GM12878 (cell line): ENCODE results near the gene HOXB3. TPM values are rescaled to one million over a fixed set of nuclear protein-coding genes. Genes with fewer than 3 reads are reported as not detected.

Experiments
- ATAC-seq: fragments of 200-7000 bp; cut with Tn5 transposase; 3 replicates; pipeline ENCODE4 v1.9.1; 2020; ENCODE audit warnings: mild to moderate bottlenecking, moderate library complexity
- BruUV-seq: library from RNA; stranded (reverse); fragments of 400-500 nt; replicated peaks from 2 replicates; lab custom pipeline; 2021; lab: Mats Ljungman, UMichigan
- CTCF ChIA-PET: fragments of 300-600 bp; sonication (Branson Sonifier 250); formaldehyde crosslinking; extraction: SDS; loops from one replicate; lab custom pipeline; 2021; ENCODE audit warnings: inconsistent platforms; lab: Yijun Ruan, JAX
- POLR2A ChIA-PET: fragments of 350-600 bp; formaldehyde crosslinking; extraction: SDS; loops from one replicate; lab custom pipeline; 2021; ENCODE audit warnings: inconsistent platforms; lab: Charles Lee
- RAD21 ChIA-PET: fragments of 300-600 bp; sonication (Branson Sonifier 250); formaldehyde crosslinking; loops from one replicate; lab custom pipeline; 2023; ENCODE audit warnings: antibody characterized with exemption; ENCODE audit not compliant: unreplicated experiment; lab: Charles Lee
- SMC1A ChIA-PET: fragments of 300-600 bp; sonication (Branson Sonifier 250); formaldehyde crosslinking; loops from one replicate; lab custom pipeline; 2023; ENCODE audit not compliant: unreplicated experiment, uncharacterized antibody; lab: Charles Lee
- DNase-seq: peaks from one replicate; pipeline ENCODE4 v3.0.0-alpha.2; 2011; ENCODE audit warnings: low read depth, low spot score
- FAIRE-seq: peaks from 3 replicates; lab custom pipeline; 2011; peaks lifted over from hg19 to GRCh38; lab: Jason Lieb, UNC
- H2AFZ ChIP-seq: 2 replicates; pipeline ENCODE4 v1.6.0; 2011; ENCODE audit warnings: low read depth, low read length, control low read depth; ENCODE audit not compliant: control insufficient read depth
- H3K27ac ChIP-seq: 2 replicates; pipeline ENCODE4 v1.5.1; 2011; ENCODE audit warnings: control low read depth; ENCODE audit not compliant: control insufficient read depth, insufficient read depth
- H3K27me3 ChIP-seq, 2 experiments: replicated peaks in 1 of 2; 2 replicates each; pipeline versions ENCODE4 v1.6.0 to v1.6.1; 2011; ENCODE audit warnings: low read length in 1 of 2; ENCODE audit not compliant: control insufficient read depth in 2 of 2, insufficient read depth in 2 of 2
- H3K36me3 ChIP-seq, 2 experiments: 2 replicates each; pipeline ENCODE4 v1.5.1; 2011; ENCODE audit warnings: low read length in 1 of 2; ENCODE audit not compliant: control insufficient read depth in 2 of 2, insufficient read depth in 2 of 2
- H3K4me1 ChIP-seq: 2 replicates; pipeline ENCODE4 v1.6.1; 2011; ENCODE audit warnings: mild to moderate bottlenecking, low read length, moderate library complexity, mixed read lengths; ENCODE audit not compliant: control insufficient read depth, insufficient read depth
- H3K4me2 ChIP-seq: 2 replicates; pipeline ENCODE4 v1.6.0; 2011; ENCODE audit warnings: control low read depth; ENCODE audit not compliant: control insufficient read depth, insufficient read depth
- H3K4me3 ChIP-seq: fragments of 200-600 bp; sonication (generic); 2 replicates; pipeline ENCODE4 v1.5.1; 2016
- H3K79me2 ChIP-seq: 2 replicates; pipeline ENCODE4 v1.6.0; 2011; ENCODE audit warnings: low read length; ENCODE audit not compliant: control insufficient read depth, insufficient read depth
- H3K9ac ChIP-seq: 2 replicates; pipeline ENCODE4 v1.8.0; 2011; ENCODE audit warnings: low read length, control low read depth, mixed read lengths; ENCODE audit not compliant: control insufficient read depth, insufficient read depth
- H3K9me3 ChIP-seq: replicated peaks from 3 replicates; pipeline ENCODE4 v1.5.1; 2011; ENCODE audit warnings: mild to moderate bottlenecking, low read length; ENCODE audit not compliant: control insufficient read depth, insufficient read depth
- H4K20me1 ChIP-seq: 2 replicates; pipeline ENCODE4 v1.6.0; 2011; ENCODE audit not compliant: control insufficient read depth, insufficient read depth
- MLLT1 ChIP-seq: fragments of 450-650 bp; IDR thresholded peaks from 2 replicates; pipeline ENCODE4 v1.6.1; 2016; ENCODE audit warnings: mild to moderate bottlenecking
- STAT3 ChIP-seq: IDR thresholded peaks from 2 replicates; pipeline ENCODE4 v1.6.1; 2011; ENCODE audit warnings: low read depth, low read length, improper control_type of control experiment
- USF1 ChIP-seq: IDR thresholded peaks from 2 replicates; pipeline ENCODE4 v1.6.1; 2011; ENCODE audit warnings: borderline replicate concordance, low read depth, mild to moderate bottlenecking, moderate library complexity, mixed read lengths, low read length; ENCODE audit not compliant: insufficient read depth; ENCODE audit errors: extremely low read length
- WGBS: methylation state at CpG from one replicate; pipeline ENCODE4 v1.1.6; 2016; ENCODE audit warnings: low lambda C conversion rate; ENCODE audit not compliant: insufficient replicate concordance, insufficient coverage; ENCODE audit errors: missing lambda C conversion rate; 5-methylcytosine and 5-hydroxymethylcytosine counted together
- in situ Hi-C: fragments of 300-500 bp; cut with MboI; formaldehyde crosslinking; loops from 9 replicates; pipeline ENCODE4 v1.14.3; 2018; ENCODE audit warnings: mixed read lengths
- intact Hi-C: fragments of 100-400 bp; cut with micrococcal nuclease; formaldehyde crosslinking; loops from one replicate; pipeline ENCODE4 v1.14.2; 2022; ENCODE audit not compliant: unreplicated experiment
- polyA plus RNA-seq, 11 experiments: library from polyadenylated mRNA; depleted of rRNA in 4 of 11; unstranded in 6 of 11; stranded (reverse) in 5 of 11; fragments of >200 nt; fragmentation: Nextera tagmentation in 4 of 11; fragmentation: Illumina TruSeq in 1 of 11; extraction: Ambion mirVana in 4 of 11; extraction: Trizol in 1 of 11; gene quantifications; 1 replicate in 1 of 11; 2 replicates in 10 of 11; pipeline versions ENCODE4 v1.2.1 to v1.2.3, GENCODE V29; 2011 to 2016; ENCODE audit warnings: inconsistent platforms in 2 of 11, missing spikeins in 2 of 11, low read depth in 1 of 11
- total RNA-seq, 4 experiments: library from RNA; depleted of rRNA in 3 of 4; stranded (reverse); fragments of >200 nt in 3 of 4; fragmentation: Illumina TruSeq in 1 of 4; extraction: Trizol in 1 of 4; gene quantifications; 2 replicates each; pipeline versions ENCODE4 v1.2.1 to v1.2.3, GENCODE V29; 2013 to 2021

HOXB3 gene
- total and polyA plus RNA-seq, 10 of the 15 experiments (the other 5 are each of a cell fraction or from before 2014, with no cell fraction given) = 0.19 to 7.7 (median 2.9) TPM

DNA sequence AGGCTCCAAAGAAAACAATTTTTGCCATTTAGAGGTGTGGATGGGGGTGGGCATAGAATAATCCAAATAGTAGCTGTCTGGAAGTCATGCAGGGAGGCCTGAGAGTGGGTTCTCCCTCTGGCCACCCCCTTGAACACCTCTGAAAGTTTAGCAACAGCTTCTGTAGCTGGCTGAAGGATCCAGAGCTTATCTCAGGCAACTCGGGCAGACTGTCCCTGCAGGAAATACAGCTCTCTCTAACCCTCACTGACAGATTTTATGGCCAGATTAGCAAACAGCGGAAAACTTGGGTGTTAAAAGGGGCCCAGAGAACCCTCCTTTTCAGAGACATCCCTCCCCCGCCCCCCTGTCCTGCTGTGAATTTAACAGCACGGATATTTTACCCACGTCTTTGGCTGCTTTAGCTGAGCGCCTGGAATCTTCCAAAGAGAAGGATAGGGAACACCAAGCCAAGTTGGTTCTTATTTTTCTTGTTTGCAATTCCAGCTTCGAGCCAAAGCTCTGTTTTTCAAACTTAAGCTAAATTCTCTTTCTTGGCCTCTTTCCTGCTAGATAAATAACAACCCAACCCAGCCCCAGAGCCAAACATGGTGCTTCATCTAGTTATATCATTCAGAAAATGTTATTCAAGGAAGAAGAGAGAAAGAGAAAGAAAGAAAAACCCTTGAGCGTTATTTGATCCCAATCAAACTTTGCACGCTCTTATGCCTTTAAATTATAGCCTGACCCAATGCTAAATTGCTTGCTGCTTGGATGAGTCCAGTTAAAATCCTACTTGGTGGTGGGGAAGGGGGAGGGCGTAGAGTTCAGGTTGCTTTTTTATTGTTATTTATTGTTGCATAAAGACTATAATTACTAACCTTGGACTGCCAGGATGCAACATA lies 42.9 kb downstream of the HOXB3 start:
- RAD21 ChIA-PET = interaction anchor here (1.3 to 1.4 kb wide), 2 partner anchors 28 to 54 kb away, joined by 3 to 4 read pairs; no protein-coding TSS in a partner anchor
- no peak overlapping the region for H3K4me3 ChIP-seq
- FAIRE-seq (no peak), ATAC-seq (no peak), DNase-seq (no peak)
- peaks cover 6% of the 10 kb centered on the region for H3K79me2 ChIP-seq
- intact Hi-C loops (no loop called here), in situ Hi-C loops (no loop called here)
- SMC1A ChIA-PET = interaction anchor here (0.9 to 1.8 kb wide), 6 partner anchors 8 to 195 kb away, joined by 3 to 5 read pairs (median 4); no protein-coding TSS in a partner anchor
- 50% methylated on average over 10 of the region's 10 CpGs for WGBS
- H3K9me3 ChIP-seq = no peaks in the 10 kb centered on the region
- no peak for TF ChIP-seq STAT3
- H2AFZ ChIP-seq = no peak overlapping the region
- peaks cover 0 to 3% of the 10 kb centered on the region in 2 experiments; a peak in 1 of 4 replicates for H3K27me3 ChIP-seq
- H4K20me1 ChIP-seq = no peaks in the 10 kb centered on the region
- CTCF ChIA-PET = interaction anchor here (0.7 to 1.1 kb wide), 3 partner anchors 46 to 288 kb away, joined by 3 to 4 read pairs (median 3); no protein-coding TSS in a partner anchor
- H3K36me3 ChIP-seq = peaks cover 0 to 6% of the 10 kb centered on the region in 2 experiments; a peak in 2 of 4 replicates
- BruUV-seq = no TSS peak
- H3K27ac ChIP-seq = no peak overlapping the region
- peaks cover 7% of the 10 kb centered on the region for H3K4me1 ChIP-seq
- H3K4me2 ChIP-seq = no peak overlapping the region
- H3K9ac ChIP-seq = no peak overlapping the region
- POLR2A ChIA-PET = interaction anchor here (0.6 to 1.7 kb wide), 6 partner anchors 8 to 1123 kb away, joined by 3 to 8 read pairs (median 4); no protein-coding TSS in a partner anchor

DNA sequence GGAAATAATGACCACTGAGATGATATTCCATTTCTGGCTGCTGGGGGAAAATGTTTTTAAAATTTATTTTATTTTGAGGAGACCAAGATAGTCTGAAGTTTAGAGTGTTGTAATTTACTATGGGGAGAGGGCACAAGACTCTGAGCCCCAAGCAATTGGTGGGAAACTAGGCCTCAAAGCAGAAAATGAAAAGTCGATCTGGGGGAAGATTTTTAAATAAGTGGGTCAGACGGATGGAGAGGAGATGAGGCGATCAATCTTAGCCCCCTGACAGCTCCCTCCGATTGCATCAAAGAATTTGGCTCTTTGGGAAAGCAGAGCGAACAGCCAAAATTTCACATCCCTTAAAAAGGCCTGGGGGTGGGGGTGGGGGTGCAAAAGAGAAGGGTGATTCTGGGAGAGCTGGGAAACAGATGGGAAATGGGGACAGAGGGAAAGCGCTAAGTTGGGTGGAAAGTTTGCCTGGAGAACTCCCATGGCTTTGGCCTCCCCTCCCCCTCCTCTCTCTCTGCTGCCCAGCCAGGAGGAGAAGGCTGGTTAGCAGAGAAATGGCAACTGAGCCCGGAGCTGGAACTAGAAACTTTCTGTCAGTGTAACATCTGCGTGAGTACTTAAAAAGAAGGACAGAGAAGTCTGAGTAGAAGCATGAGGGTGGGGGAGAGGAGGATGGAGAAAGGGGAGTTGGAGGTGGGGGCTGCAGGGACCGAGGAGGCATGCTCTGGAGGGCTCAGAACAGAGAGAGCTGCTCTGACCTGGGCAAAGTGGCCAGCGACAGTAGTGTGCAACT lies 43.7 kb downstream of the HOXB3 start:
- Histone ChIP-seq H3K4me3 (no peak overlapping the region), H3K4me1 (peaks cover 7% of the 10 kb centered on the region), H4K20me1 (no peaks in the 10 kb centered on the region), H3K79me2 (peaks cover 9% of the 10 kb centered on the region), H3K27ac (no peak overlapping the region), H3K9ac (no peak overlapping the region; the same call in 1 of the 2 replicates), H3K4me2 (peak overlapping the region; percentile 9; the same call in 1 of the 2 replicates), H2AFZ (no peak overlapping the region), H3K9me3 (no peaks in the 10 kb centered on the region), H3K27me3 (peaks cover 0 to 4% of the 10 kb centered on the region in 2 experiments; a peak in 1 of 4 replicates)
- RAD21 ChIA-PET = interaction anchor here (1.4 kb wide), 1 partner anchor 53 kb away, joined by 4 read pairs; no protein-coding TSS in a partner anchor
- BruUV-seq = no TSS peak
- CTCF ChIA-PET = interaction anchor here (1.1 kb wide), 1 partner anchor 53 kb away, joined by 4 read pairs; no protein-coding TSS in a partner anchor
- SMC1A ChIA-PET = interaction anchor here (0.9 to 1.8 kb wide), 6 partner anchors 9 to 194 kb away, joined by 3 to 5 read pairs (median 4); no protein-coding TSS in a partner anchor
- intact Hi-C loops = no loop called here
- in situ Hi-C loops = no loop called here
- DNase-seq (no peak), ATAC-seq (no peak)
- POLR2A ChIA-PET = interaction anchor here (0.6 to 1.7 kb wide), 7 partner anchors 9 to 1124 kb away, joined by 3 to 5 read pairs (median 3); no protein-coding TSS in a partner anchor
- no peak for TF ChIP-seq USF1
- peak; percentile 81 for TF ChIP-seq MLLT1
- TF ChIP-seq, all 136 proteins: peak for 1
- FAIRE-seq = no peak
- WGBS = 65% methylated on average over 10 of the region's 10 CpGs
- H3K36me3 ChIP-seq = peaks cover 0 to 6% of the 10 kb centered on the region in 2 experiments; a peak in 2 of 4 replicates
